Choroid plexus epithelial cell (primary cell): Measurements from ENCODE around the gene INSC.

Experiments used
- DNase-seq: peaks from one replicate; pipeline ENCODE4 v3.0.0-alpha.2; 2010; ENCODE audit warnings: low read depth
- H3K4me3 ChIP-seq: 2 replicates; pipeline ENCODE4 v1.5.1; 2011; ENCODE audit warnings: low read depth, mild to moderate bottlenecking, control low read depth, low read length, moderate library complexity
- TF ChIP-seq, protein P1 (sequence below): conservative IDR thresholded peaks from 2 replicates; pipeline ENCODE4 v1.5.1; 2011; ENCODE audit warnings: low read depth, mild to moderate bottlenecking, control low read depth, inconsistent platforms, low read length, moderate library complexity

The INSC gene

DNA sequence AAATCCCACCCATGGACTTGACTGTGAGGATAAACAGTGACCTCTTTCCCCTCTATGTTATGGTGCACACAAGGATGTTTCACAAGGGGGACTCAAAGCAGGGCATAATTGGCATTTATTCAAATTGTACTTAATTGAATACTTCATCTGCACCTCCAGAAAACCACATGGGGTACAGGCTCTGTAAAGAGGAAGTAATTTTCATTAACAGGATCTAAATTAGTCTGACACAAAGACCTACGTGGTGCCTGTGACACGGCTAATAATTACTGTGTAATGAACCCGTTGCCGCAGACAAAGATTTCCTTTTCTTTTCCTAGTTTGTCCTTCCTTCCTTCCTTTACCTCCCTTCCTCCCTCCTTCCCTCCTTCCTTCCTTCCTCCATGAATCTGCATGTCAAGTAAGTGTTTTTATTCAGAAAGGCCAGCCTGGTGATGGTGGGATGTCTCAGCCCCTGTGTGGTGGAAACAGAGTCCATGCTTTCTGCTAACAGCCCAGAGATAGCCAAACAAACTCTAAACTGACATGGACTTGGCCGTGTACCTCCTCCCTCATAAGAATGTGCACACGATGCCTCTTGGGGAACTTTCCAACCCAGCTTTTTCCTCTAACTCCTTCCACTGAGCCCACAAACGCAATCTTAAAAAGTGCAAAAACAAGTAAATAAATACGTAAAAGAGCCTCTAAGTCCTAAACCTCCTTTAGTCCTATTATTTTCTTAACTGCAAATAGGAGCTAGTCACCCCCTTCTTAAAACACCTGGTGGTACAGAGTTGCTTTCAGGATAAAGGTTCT, 118.8 kb downstream of the INSC start:
- H3K4me3 ChIP-seq = no peak overlapping the region
- TF ChIP-seq, protein P1, sequence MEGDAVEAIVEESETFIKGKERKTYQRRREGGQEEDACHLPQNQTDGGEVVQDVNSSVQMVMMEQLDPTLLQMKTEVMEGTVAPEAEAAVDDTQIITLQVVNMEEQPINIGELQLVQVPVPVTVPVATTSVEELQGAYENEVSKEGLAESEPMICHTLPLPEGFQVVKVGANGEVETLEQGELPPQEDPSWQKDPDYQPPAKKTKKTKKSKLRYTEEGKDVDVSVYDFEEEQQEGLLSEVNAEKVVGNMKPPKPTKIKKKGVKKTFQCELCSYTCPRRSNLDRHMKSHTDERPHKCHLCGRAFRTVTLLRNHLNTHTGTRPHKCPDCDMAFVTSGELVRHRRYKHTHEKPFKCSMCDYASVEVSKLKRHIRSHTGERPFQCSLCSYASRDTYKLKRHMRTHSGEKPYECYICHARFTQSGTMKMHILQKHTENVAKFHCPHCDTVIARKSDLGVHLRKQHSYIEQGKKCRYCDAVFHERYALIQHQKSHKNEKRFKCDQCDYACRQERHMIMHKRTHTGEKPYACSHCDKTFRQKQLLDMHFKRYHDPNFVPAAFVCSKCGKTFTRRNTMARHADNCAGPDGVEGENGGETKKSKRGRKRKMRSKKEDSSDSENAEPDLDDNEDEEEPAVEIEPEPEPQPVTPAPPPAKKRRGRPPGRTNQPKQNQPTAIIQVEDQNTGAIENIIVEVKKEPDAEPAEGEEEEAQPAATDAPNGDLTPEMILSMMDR = no peak
- no peak for DNase-seq

DNA sequence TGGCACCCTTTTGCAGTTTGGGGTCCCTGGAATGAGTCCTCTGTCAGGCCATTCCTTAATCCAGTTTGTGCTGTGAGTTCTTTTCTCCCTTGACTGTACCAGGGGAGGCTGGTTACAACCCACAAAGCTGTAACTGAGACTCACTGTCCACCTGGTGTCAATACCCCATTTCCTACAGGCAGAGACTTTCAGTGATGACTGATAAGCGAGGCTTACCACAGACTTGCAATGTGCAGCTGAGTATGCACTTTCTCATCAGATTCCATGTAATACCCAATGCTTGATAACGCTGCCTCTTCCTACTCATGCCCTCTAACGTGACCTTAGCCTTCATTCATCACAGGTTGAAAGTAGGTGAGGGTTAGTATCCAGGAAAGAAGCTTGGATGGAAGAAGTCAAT, 120.1 kb downstream of the INSC start:
- TF ChIP-seq, protein P1 = no peak
- no peak for DNase-seq
- H3K4me3 ChIP-seq = no peak overlapping the region

DNA sequence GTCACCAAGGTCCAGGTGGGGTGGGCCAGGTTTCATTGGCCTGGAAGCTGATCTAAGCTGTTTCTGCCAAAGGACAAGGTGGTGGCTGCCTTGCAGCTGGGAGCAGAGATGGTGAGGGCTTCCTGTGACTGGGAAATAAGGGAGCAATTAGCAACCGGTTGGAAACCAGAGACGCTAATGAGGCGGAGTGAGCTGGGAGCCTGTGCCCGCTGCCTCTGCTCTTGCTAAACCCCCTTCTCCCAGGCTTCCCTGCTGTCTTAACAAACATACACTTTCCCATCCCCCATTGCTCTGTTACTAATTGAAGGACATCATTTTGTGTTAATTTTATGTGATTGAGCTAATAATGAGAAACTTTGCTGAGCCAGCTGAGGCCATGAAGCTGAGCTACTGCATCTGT, 121.8 kb downstream of the INSC start:
- TF ChIP-seq, protein P1 = no peak
- no peak for DNase-seq
- H3K4me3 ChIP-seq = no peak overlapping the region

DNA sequence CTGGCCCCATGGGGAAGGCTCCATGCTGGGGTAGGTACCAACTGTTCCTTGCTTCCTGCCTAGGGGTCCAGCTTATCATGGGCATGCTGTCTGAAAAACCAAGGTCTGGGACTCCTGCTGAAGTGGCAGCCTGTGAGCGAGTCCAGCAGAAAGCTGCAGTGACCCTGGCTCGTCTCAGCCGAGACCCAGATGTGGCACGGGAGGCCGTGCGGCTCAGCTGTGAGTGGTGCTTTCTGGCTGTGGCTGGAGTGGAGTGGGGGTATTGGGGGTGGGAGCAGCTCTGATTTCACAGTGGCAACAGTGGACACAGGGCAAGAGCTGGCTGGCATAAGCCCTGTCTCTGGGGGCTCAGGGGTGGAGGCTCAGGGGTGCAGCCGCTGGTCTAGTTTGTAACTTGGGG, 124.1 kb downstream of the INSC start:
- TF ChIP-seq, protein P1 = no peak
- no peak overlapping the region for H3K4me3 ChIP-seq
- DNase-seq = no peak

DNA sequence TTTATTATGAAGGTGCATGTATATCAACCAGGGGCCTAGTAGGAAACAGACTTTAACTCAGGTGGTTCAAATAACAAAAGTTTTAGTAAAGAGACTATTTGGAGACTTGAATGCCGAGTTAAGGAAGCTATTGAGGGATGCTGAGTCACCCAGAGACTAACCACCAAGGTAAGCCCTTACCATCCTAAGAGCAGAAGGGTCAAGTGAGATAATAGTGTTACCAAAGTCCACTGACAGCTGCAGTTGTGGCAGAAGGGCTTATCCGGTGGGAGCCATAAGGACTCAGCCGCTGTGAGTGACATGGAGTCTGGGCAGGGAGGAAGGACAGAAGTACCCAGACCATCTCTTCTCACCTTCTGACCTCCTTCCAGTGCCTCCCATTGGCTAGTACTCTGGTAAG, 134.0 kb downstream of the INSC start:
- TF ChIP-seq, protein P1 = no peak
- no peak for DNase-seq
- H3K4me3 ChIP-seq = no peak overlapping the region

DNA sequence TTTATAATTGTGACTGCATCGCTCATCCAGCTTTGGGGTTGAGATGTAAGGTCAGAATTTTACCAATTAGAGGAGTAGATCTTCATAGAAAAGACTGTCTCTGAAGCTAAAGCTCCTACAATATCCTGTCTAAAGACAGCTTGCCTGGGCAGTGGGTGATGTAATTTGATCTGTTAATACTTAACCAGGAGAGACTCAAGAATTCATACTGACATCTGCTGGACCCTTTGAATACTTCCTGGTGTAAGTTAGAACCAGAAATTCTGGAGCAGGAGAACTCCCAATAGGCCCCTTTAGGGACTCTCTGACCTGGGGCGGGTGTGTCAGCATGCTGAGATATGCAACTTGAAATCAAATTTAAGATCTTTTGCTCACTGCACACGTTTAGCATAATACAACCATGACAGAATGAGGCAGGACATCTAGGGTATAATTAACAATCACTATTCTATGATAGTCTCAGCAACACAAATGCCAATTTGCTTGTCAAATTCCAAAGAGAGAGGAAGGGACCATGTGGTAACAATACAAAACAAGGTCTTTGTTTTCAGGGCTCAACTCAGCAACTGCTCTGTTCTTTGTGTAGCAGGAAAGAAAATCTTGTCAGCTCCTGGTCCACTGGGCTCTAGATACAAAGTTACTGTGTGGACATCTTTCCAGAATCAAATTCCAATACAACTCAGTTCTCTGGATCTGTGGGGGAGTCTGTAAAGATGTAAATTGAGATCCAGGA, 143.9 kb downstream of the INSC start:
- DNase-seq = peak; percentile 67
- H3K4me3 ChIP-seq = no peak overlapping the region
- TF ChIP-seq, protein P1 = peak; percentile 39

DNA sequence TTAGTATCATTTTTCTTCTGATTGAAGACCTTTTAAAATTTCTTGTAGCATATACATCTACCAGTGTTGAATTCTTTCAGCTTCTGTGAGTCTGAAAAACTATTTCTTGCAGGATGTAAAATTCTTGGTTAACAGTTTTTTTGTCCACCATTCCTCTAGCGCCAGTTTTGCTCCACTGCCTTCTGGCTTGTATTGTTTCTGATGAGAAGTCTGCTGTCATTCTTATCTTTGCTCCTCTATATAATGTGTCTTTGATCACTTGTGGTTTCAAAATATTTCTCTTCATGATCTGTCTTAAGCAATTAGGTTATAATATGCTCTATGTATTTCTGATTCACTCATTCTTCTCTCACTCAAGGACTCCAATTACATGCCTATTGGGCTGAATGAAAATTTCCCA, 152.3 kb downstream of the INSC start:
- no peak overlapping the region for H3K4me3 ChIP-seq
- no peak for DNase-seq
- TF ChIP-seq, protein P1 = no peak
